H1 (cell line): ENCODE measurements around the gene TNS3.

Experiments
- CHD2 ChIP-seq: IDR thresholded peaks from 2 replicates; pipeline ENCODE4 v1.6.1; 2012; ENCODE audit warnings: low read length, improper control_type of control experiment
- CTCF ChIP-seq, 3 experiments: IDR thresholded peaks; 1 replicate in 2 of 3; 2 replicates in 1 of 3; pipeline versions ENCODE4 v1.5.1 to v1.6.1; 2011; ENCODE audit warnings: low read length in 3 of 3, mild to moderate bottlenecking in 3 of 3, inconsistent platforms in 2 of 3, low read depth in 1 of 3, moderate library complexity in 1 of 3; ENCODE audit not compliant: insufficient read depth in 1 of 3; ENCODE audit errors: control extremely low read depth in 1 of 3
- EGR1 ChIP-seq: IDR thresholded peaks from 2 replicates; pipeline ENCODE4 v1.6.1; 2011; ENCODE audit warnings: low read depth, low read length, borderline replicate concordance
- EZH2 ChIP-seq: fragments of 200-600 bp; sonication (generic); IDR thresholded peaks from 2 replicates; pipeline ENCODE4 v1.7.1; 2012; ENCODE audit warnings: low read depth, mild to moderate bottlenecking, moderate library complexity, low read length, inconsistent platforms; ENCODE audit not compliant: severe bottlenecking
- POLR2A ChIP-seq, 2 experiments: IDR thresholded peaks; 1 replicate in 1 of 2; 2 replicates in 1 of 2; pipeline ENCODE4 v1.6.1; 2011; ENCODE audit warnings: low read depth in 2 of 2, low read length in 2 of 2, mild to moderate bottlenecking in 2 of 2; ENCODE audit errors: control extremely low read depth in 1 of 2
- POLR2AphosphoS5 ChIP-seq: IDR thresholded peaks from 2 replicates; pipeline ENCODE4 v1.6.1; 2011; ENCODE audit warnings: low read depth, low read length
- RAD21 ChIP-seq, 2 experiments: IDR thresholded peaks in 1 of 2; conservative IDR thresholded peaks in 1 of 2; 2 replicates each; pipeline ENCODE4 v1.6.1; 2011; ENCODE audit warnings: low read depth in 2 of 2, low read length in 2 of 2, improper control_type of control experiment in 1 of 2, inconsistent platforms in 1 of 2, mild to moderate bottlenecking in 1 of 2, moderate library complexity in 1 of 2
- SP1 ChIP-seq: IDR thresholded peaks from 2 replicates; pipeline ENCODE4 v1.6.1; 2011; ENCODE audit warnings: low read depth, low read length
- TAF1 ChIP-seq: IDR thresholded peaks from 2 replicates; pipeline ENCODE4 v1.6.1; 2011; ENCODE audit warnings: mild to moderate bottlenecking, low read depth, low read length
- TCF12 ChIP-seq: IDR thresholded peaks from 2 replicates; pipeline ENCODE4 v1.6.1; 2011; ENCODE audit warnings: low read depth, mild to moderate bottlenecking, low read length

- no peak for TF ChIP-seq TCF12
- no peak for TF ChIP-seq SP1
- TF ChIP-seq CTCF (IDR thresholded peaks at IDR 0.05; ENCODE audit: control extremely low read depth in 1 of 3, insufficient read depth in 1 of 3, low read depth in 1 of 3, low read length in 3 of 3): no peak
- no peak for TF ChIP-seq EGR1
- no peak for TF ChIP-seq RAD21 (IDR thresholded peaks at IDR 0.05 in 1 of 2, conservative IDR thresholded peaks at IDR 0.05 in 1 of 2; ENCODE audit: low read depth in 2 of 2, low read length in 2 of 2)
- no peak for TF ChIP-seq TAF1
- no peak for TF ChIP-seq POLR2A (IDR thresholded peaks at IDR 0.05; ENCODE audit: control extremely low read depth in 1 of 2, low read depth in 2 of 2, low read length in 2 of 2)
- TF ChIP-seq CHD2: no peak
- no peak for TF ChIP-seq POLR2AphosphoS5
- TF ChIP-seq EZH2: no peak
Observed at GRCh38 chr7:47549397-47549796, 32.5 kb downstream of the TNS3 start.
